ENCODE results near the gene ZNF565.
"Not testable (repeated sequence)": the region's sequence is repeated elsewhere in the genome, so short reads cannot be mapped to it uniquely, and the experiment has no call there.

ZNF565 gene

DNA sequence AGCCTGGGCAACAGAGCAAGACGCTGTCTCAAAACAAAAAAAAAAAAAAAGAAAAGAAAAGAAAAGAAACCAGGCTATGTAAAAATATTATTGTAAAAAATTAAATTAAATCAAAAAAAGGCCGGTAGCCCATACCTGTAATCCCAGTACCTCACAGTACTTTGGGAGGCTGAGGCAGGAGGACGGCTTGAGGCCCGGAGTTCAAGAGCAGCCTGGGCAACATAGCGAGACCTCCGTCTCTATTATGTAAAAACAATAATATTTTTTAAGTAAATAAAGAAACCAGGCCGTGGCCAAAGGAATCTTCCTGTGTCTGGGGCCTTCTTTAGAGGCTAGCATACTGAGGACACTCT, 75.4 kb downstream of the ZNF565 start:
- Histone ChIP-seq H2AFZ (ENCODE audit: low read depth) (peak overlapping the region; percentile 82), H3K36me3 (ENCODE audit: insufficient read depth) (peaks cover 4% of the 10 kb centered on the region; the same call in 1 of the 2 replicates), H3K27me3 (ENCODE audit: insufficient read depth, low read depth) (no peaks in the 10 kb centered on the region), H3K4me3 (IDR thresholded peaks at IDR 0.05; ENCODE audit: insufficient read depth, low read depth, low read length) (no peak overlapping the region), H3K27ac (peak overlapping the region; percentile 88), H3K4me2 (peak overlapping the region; percentile 59), H4K20me1 (ENCODE audit: insufficient read depth) (no peaks in the 10 kb centered on the region), H3K79me2 (ENCODE audit: insufficient read depth, low read depth) (peaks cover 18% of the 10 kb centered on the region; the same call in 1 of the 2 replicates), H3K4me1 (ENCODE audit: low read depth, poor library complexity, severe bottlenecking) (peaks cover 42% of the 10 kb centered on the region), H3K9ac (peak overlapping the region; percentile 91)
- TF ChIP-seq, protein P1, sequence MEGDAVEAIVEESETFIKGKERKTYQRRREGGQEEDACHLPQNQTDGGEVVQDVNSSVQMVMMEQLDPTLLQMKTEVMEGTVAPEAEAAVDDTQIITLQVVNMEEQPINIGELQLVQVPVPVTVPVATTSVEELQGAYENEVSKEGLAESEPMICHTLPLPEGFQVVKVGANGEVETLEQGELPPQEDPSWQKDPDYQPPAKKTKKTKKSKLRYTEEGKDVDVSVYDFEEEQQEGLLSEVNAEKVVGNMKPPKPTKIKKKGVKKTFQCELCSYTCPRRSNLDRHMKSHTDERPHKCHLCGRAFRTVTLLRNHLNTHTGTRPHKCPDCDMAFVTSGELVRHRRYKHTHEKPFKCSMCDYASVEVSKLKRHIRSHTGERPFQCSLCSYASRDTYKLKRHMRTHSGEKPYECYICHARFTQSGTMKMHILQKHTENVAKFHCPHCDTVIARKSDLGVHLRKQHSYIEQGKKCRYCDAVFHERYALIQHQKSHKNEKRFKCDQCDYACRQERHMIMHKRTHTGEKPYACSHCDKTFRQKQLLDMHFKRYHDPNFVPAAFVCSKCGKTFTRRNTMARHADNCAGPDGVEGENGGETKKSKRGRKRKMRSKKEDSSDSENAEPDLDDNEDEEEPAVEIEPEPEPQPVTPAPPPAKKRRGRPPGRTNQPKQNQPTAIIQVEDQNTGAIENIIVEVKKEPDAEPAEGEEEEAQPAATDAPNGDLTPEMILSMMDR (conservative IDR thresholded peaks at IDR 0.05; ENCODE audit: low read depth, low read length): no peak

GRCh38 chr19:36136964-36137686, 77.3 kb downstream of the ZNF565 start:
- peak overlapping the region; percentile 60 for H3K9ac ChIP-seq
- peak overlapping the region; percentile 81 for H3K4me2 ChIP-seq
- H3K36me3 ChIP-seq (ENCODE audit: insufficient read depth): no peaks in the 10 kb centered on the region; the same call in 1 of the 2 replicates
- H3K4me1 ChIP-seq (ENCODE audit: low read depth, poor library complexity, severe bottlenecking): peaks cover 42% of the 10 kb centered on the region
- TF ChIP-seq, protein P1 (conservative IDR thresholded peaks at IDR 0.05; ENCODE audit: low read depth, low read length): no peak
- peak overlapping the region; percentile 74 for H3K27ac ChIP-seq
- no peaks in the 10 kb centered on the region for H3K27me3 ChIP-seq (ENCODE audit: insufficient read depth, low read depth)
- H2AFZ ChIP-seq (ENCODE audit: low read depth): peak overlapping the region; percentile 65
- H3K79me2 ChIP-seq (ENCODE audit: insufficient read depth, low read depth): peaks cover 18% of the 10 kb centered on the region; the same call in 1 of the 2 replicates
- H3K4me3 ChIP-seq (IDR thresholded peaks at IDR 0.05; ENCODE audit: insufficient read depth, low read depth, low read length): no peak overlapping the region
- H4K20me1 ChIP-seq (ENCODE audit: insufficient read depth): no peaks in the 10 kb centered on the region

DNA sequence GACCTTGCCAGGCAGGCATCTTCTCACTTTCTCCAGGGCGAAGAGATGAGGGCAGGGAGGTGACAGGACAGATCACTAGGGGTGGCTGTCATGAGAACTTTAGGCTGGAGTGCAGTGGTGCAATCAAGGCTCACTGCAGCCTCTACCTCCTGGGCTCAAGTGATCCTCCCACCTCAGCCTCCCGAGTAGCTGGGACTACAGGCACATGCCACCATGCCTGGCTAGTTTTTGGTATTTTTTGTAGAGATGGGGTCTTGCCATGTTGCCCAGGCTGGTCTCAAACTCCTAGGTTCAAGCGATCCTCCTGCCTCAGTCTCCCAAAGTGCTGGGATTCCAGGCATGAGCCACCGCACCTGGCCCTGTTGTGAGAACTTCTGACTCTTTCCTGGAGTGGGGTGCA, 79.6 kb downstream of the ZNF565 start:
- H3K9ac ChIP-seq; H3K4me3 ChIP-seq (IDR thresholded peaks at IDR 0.05; ENCODE audit: insufficient read depth, low read depth, low read length); H3K79me2 ChIP-seq (ENCODE audit: insufficient read depth, low read depth); H3K36me3 ChIP-seq (ENCODE audit: insufficient read depth); H3K27ac ChIP-seq; H2AFZ ChIP-seq (ENCODE audit: low read depth); H3K27me3 ChIP-seq (ENCODE audit: insufficient read depth, low read depth); H3K4me2 ChIP-seq; H4K20me1 ChIP-seq (ENCODE audit: insufficient read depth): not testable (repeated sequence)
- peaks cover 34% of the 10 kb centered on the region for H3K4me1 ChIP-seq (ENCODE audit: low read depth, poor library complexity, severe bottlenecking)

Measured in KMS-11 (cell line).